ENCODE results near the gene PBOV1.

The PBOV1 gene

DNA sequence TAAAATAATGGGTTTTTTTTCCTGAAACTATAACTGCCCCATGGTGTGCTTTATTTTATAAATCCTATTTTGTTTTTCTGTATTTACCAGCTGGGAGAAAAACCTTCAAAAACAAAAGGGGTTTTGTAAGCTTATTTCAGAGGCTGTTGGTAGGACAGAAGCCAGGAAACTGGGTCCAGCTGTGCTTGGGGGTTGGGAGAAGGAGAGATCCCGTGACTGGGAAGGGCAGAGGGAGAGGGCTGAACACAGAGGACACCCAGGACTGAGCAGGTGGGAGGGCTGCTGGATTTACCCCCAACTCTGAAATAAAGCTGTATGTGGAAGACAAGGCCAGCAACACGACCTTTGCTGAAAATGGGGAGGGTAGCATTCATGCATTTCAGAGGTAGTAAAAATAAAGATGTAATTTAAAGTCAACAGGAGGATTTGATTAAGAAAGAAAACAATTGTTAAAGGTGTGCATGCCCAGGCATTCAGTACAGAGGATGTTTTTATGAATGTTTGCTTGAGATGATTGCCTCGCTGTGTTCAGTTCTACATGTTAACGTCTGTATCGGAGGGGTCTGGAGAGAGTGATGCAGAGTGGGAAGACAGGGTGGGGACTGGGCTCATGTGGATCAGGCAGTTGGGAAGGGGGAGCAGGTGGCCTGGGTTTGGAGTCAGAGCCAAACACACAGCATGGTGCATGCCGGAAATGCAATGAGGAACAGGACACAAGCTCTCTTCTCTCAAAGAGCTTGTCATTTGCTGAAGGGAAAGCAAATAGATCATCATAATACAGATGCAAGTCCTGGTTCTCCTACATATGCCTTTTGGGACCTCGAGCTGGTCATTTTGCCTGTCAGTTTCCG, 35.1 kb downstream of the PBOV1 start:
- peaks cover 17% of the 10 kb centered on the region for H3K4me1 ChIP-seq (ENCODE audit: insufficient read depth, low read length)
- no peaks in the 10 kb centered on the region for H3K9me3 ChIP-seq (ENCODE audit: control insufficient read depth, insufficient read depth, low read length)
- H3K9ac ChIP-seq (ENCODE audit: low read depth, low read length) = no peak overlapping the region
- no peaks in the 10 kb centered on the region for H3K36me3 ChIP-seq (ENCODE audit: insufficient read depth, low read length)

DNA sequence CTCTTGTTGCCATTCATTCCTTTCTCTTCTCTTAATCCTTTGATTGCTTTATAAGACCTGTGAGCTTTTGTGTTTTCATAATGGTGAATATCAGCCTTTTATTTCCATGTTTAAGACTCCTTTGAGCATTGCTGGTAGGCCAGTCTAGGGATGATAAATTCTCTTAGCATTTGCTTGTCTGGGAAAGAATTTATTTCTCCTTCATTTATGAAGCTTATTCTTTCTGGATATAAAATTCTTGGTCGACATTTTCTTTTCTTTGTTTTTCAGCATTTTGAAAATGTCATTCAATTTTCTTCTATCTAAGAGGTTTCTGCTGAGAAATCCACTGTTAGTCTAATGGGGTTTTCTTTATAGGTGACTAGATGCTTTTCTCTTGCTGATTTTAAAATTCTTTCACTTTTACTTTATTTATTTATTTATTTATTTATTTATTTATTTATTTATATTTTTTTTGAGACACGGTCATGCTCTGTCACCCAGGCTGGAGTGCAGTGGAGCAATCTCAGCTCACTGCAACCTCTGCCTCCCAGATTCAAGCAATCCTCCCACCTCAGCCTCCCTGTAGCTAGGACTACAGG, 41.5 kb downstream of the PBOV1 start:
- Histone ChIP-seq H3K36me3 (ENCODE audit: insufficient read depth, low read length) (no peaks in the 10 kb centered on the region), H3K4me1 (ENCODE audit: insufficient read depth, low read length) (no peaks in the 10 kb centered on the region; the same call in 1 of the 2 replicates), H3K9ac (ENCODE audit: low read depth, low read length) (no peak overlapping the region), H3K9me3 (ENCODE audit: control insufficient read depth, insufficient read depth, low read length) (no peaks in the 10 kb centered on the region)

DNA sequence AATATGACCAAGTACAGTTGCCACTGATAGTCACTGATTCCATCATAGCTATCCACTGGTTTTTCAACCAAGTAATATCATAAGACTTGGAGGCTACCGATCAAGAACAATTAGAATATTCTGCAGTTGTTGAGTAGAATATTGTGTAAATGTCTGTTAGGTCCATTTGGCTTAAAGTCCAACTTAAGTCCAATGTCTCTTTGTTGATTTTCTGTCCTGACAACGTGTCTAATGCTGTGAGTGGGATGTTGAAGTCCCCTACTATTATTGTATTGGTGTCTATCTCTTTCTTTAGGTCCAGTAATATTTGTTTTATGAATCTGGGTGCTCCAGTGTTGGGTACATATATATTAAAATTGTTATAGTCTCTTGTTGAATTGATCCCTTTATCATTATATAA, 42.7 kb downstream of the PBOV1 start:
- no peaks in the 10 kb centered on the region for H3K9me3 ChIP-seq (ENCODE audit: control insufficient read depth, insufficient read depth, low read length)
- H3K9ac ChIP-seq (ENCODE audit: low read depth, low read length) = no peak overlapping the region
- H3K4me1 ChIP-seq (ENCODE audit: insufficient read depth, low read length) = no peaks in the 10 kb centered on the region
- no peaks in the 10 kb centered on the region for H3K36me3 ChIP-seq (ENCODE audit: insufficient read depth, low read length)
